HEK293T (cell line): Measurements from ENCODE around the gene DOCK2.

Source experiments
- CTCF ChIA-PET: fragments of 350-600 bp; formaldehyde crosslinking; extraction: SDS; loops from one replicate; lab custom pipeline; 2021; ENCODE audit warnings: antibody characterized with exemption, inconsistent platforms; lab: Yijun Ruan, JAX
- POLR2A ChIA-PET: fragments of 350-600 bp; formaldehyde crosslinking; extraction: SDS; loops from one replicate; lab custom pipeline; 2020; ENCODE audit warnings: antibody characterized with exemption, inconsistent platforms; lab: Yijun Ruan, JAX
- DNase-seq: peaks from one replicate; pipeline ENCODE4 v3.0.0; 2012; ENCODE audit warnings: mixed read lengths; ENCODE audit errors: extremely low spot score
- ARNT ChIP-seq: fragments of 450-650 bp; IDR thresholded peaks from 2 replicates; pipeline ENCODE4 v1.6.1; 2017; ENCODE audit warnings: mild to moderate bottlenecking
- BHLHE40 ChIP-seq: fragments of 450-650 bp; IDR thresholded peaks from 2 replicates; pipeline ENCODE4 v1.6.1; 2016; ENCODE audit warnings: mild to moderate bottlenecking, moderate library complexity, borderline replicate concordance
- CTBP1 ChIP-seq: fragments of 450-650 bp; IDR thresholded peaks from 2 replicates; pipeline ENCODE4 v1.6.1; 2016; ENCODE audit warnings: borderline replicate concordance
- ELF4 ChIP-seq: fragments of 450-650 bp; IDR thresholded peaks from 2 replicates; pipeline ENCODE4 v1.6.1; 2017; ENCODE audit warnings: antibody characterized with exemption
- FOXA1 ChIP-seq: fragments of 450-650 bp; IDR thresholded peaks from 2 replicates; pipeline ENCODE4 v1.6.1; 2016; ENCODE audit warnings: mild to moderate bottlenecking
- FOXK2 ChIP-seq: fragments of 450-650 bp; IDR thresholded peaks from 2 replicates; pipeline ENCODE4 v1.6.1; 2016; ENCODE audit warnings: mild to moderate bottlenecking
- FOXM1 ChIP-seq: fragments of 450-650 bp; IDR thresholded peaks from 2 replicates; pipeline ENCODE4 v1.6.1; 2017; ENCODE audit warnings: mild to moderate bottlenecking, borderline replicate concordance
- HDGF ChIP-seq: fragments of 450-650 bp; IDR thresholded peaks from 2 replicates; pipeline ENCODE4 v1.6.1; 2017; ENCODE audit warnings: antibody characterized with exemption, borderline replicate concordance
- L3MBTL2 ChIP-seq: fragments of 450-650 bp; conservative IDR thresholded peaks from 2 replicates; pipeline ENCODE4 v1.6.1; 2016; ENCODE audit warnings: mild to moderate bottlenecking
- LEF1 ChIP-seq: fragments of 450-650 bp; IDR thresholded peaks from 2 replicates; pipeline ENCODE4 v1.6.1; 2017; ENCODE audit warnings: mild to moderate bottlenecking, borderline replicate concordance
- NFRKB ChIP-seq: fragments of 450-650 bp; IDR thresholded peaks from 2 replicates; pipeline ENCODE4 v1.6.1; 2016; ENCODE audit warnings: mild to moderate bottlenecking, moderate library complexity
- SP1 ChIP-seq: fragments of 450-650 bp; IDR thresholded peaks from 2 replicates; pipeline ENCODE4 v1.6.1; 2017
- SUZ12 ChIP-seq: fragments of 450-650 bp; IDR thresholded peaks from 2 replicates; pipeline ENCODE4 v1.6.1; 2016; ENCODE audit warnings: mild to moderate bottlenecking
- TARDBP ChIP-seq: fragments of 450-650 bp; IDR thresholded peaks from 2 replicates; pipeline ENCODE4 v1.6.1; 2016
- ZNF384 ChIP-seq: fragments of 450-650 bp; IDR thresholded peaks from 2 replicates; pipeline ENCODE4 v1.6.1; 2016
- TF ChIP-seq, protein P1 (sequence below): fragments of 450-650 bp; IDR thresholded peaks from 2 replicates; pipeline ENCODE4 v1.6.1; 2016

DOCK2 gene

DNA sequence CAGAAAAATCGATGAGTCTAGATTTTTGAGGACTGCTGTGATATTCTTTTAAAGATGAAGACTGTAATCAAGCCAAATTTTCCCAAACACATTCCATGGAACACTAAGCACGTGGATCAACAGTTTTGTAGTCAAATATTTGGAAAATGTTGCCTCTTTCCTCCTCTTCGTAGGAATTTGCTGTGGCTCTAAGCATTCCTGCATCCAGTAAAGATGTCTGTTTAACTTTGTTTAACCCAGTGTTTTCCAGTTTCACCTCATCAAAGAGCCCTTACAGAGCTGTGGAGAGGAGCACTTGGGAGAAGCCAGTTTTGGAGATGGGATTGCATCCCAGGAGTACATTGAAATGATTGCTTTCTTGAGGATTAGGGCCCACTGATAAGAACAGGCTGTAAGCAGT is 284.3 kb downstream of the DOCK2 start:
- ChIA-PET CTCF (no interaction called here), POLR2A (no interaction called here)
- no peak for TF ChIP-seq ARNT
- TF ChIP-seq ZNF384 = no peak
- TF ChIP-seq TARDBP = no peak
- TF ChIP-seq FOXM1 = no peak
- TF ChIP-seq L3MBTL2 = no peak
- TF ChIP-seq, protein P1, sequence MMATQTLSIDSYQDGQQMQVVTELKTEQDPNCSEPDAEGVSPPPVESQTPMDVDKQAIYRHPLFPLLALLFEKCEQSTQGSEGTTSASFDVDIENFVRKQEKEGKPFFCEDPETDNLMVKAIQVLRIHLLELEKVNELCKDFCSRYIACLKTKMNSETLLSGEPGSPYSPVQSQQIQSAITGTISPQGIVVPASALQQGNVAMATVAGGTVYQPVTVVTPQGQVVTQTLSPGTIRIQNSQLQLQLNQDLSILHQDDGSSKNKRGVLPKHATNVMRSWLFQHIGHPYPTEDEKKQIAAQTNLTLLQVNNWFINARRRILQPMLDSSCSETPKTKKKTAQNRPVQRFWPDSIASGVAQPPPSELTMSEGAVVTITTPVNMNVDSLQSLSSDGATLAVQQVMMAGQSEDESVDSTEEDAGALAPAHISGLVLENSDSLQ = no peak
- TF ChIP-seq LEF1 = no peak
- TF ChIP-seq FOXK2 = no peak
- no peak for TF ChIP-seq NFRKB
- TF ChIP-seq HDGF = no peak
- TF ChIP-seq CTBP1 = no peak
- TF ChIP-seq ELF4 = no peak
- no peak for TF ChIP-seq FOXA1
- no peak for DNase-seq

DNA sequence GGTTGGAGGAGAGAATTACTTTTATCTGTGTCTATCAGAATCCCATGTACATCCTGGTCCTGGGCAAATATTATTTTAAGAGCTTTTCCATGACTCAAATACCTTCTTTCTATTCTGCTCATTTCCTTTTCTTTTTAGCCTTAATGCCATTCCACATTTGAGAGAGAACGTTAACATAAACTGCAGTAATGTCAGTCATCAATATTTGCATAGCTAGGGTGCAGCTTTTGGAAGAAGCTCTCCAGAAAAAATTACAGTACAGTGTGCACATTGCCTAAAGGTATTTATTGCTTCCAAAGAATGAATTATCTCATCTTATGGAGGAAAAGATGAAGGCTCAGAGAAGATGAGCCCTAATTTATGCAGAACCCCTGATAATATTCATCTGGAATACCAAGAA is 284.9 kb downstream of the DOCK2 start:
- no peak for TF ChIP-seq BHLHE40
- TF ChIP-seq, protein P1 = no peak
- no peak for TF ChIP-seq ARNT
- TF ChIP-seq L3MBTL2 = no peak
- no peak for TF ChIP-seq ZNF384
- TF ChIP-seq FOXA1 = no peak
- no peak for TF ChIP-seq ELF4
- TF ChIP-seq CTBP1 = no peak
- no peak for TF ChIP-seq SUZ12
- no peak for TF ChIP-seq SP1
- no peak for TF ChIP-seq FOXK2
- ChIA-PET CTCF (no interaction called here), POLR2A (no interaction called here)
- no peak for DNase-seq

DNA sequence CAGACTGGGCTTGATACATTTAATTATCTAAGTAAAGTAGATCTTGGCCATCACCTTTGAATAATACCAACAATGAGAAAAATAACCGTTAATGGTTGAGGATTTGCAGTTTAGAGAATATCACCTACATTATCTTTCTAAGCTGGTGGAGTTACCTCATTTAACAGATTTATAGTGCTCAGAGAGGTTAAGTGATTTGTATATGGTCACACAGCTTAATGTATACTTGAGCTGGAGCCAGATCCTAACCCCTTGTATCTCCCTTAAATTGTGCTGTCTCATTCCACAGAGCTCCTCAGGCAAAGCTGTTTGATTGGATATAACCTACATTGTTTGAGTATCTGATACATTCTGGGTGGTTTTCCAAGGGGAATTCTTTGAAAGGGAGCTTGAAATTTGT is 285.4 kb downstream of the DOCK2 start:
- ChIA-PET CTCF (no interaction called here), POLR2A (no interaction called here)
- DNase-seq = no peak
- TF ChIP-seq ZNF384 (no peak), TARDBP (no peak), LEF1 (no peak)
- TF ChIP-seq, protein P1 = no peak

DNA sequence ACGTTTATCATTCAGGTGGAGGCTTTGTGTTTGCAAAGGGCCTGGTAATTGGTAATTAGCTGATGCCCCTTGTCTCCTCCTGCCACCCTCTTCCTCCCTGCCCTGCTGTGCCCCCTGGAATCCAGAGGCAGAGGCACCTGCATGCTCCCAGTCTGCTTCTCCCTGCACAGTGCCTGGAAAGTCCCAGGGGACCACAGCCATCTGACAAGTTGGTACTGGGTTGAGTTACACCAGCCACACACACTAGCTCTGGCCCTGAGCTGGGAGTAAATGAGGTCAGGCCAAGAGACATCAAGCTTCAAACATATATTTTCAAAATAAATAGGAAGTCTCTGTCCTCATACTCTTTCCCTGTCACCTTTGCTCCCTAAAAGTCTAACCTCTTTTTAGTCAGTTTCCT is 286.9 kb downstream of the DOCK2 start:
- DNase-seq = no peak
- TF ChIP-seq FOXM1 (no peak), ARNT (no peak), FOXK2 (no peak), HDGF (no peak), LEF1 (no peak)
- CTCF ChIA-PET = no interaction called here
- POLR2A ChIA-PET = no interaction called here

DNA sequence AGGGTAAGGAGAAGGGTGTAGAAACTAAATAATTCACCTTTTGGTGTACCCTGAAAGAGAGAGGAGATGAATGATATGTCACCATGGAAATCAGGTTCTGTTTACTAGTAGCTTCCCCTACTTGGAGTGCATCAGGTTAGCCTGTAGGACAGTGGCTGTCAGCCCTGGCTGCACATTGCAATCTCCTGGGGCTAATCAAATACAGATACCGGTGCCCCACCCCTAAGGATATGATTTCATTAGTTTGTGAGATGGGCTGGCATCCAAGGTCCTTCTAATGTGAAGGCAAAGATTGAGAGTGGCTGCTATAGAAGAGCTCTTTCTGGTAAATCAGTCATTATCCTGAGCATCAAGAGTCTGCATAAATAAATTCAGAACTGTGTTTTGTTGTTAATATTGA is 296.1 kb downstream of the DOCK2 start:
- POLR2A ChIA-PET = no interaction called here

DNA sequence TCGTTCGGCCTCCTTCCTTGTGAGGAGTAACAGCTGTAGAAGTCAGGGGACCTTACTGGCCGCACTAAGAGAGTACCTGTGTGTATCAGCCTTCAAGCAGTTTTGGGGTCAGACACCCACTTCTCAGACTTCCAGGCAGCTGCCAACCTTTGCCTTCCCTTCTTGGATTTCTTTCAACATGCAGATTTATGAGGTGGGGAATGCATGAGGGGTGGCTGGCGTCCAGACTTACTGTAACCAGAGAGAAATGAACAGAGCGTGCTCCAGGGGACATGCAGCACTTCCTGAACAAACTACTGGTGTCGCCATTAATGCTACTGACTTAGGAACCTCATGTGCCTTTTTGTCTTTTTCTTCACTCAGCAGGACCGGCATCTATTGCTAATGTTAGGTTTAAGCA is 296.5 kb downstream of the DOCK2 start:
- DNase-seq = no peak
- no peak for TF ChIP-seq ELF4
- no peak for TF ChIP-seq SUZ12
- no peak for TF ChIP-seq ARNT
- TF ChIP-seq ZNF384 = no peak
- TF ChIP-seq CTBP1 = no peak
- TF ChIP-seq FOXM1 = no peak
- TF ChIP-seq, protein P1 = no peak
- no peak for TF ChIP-seq SP1
- TF ChIP-seq FOXK2 = no peak
- TF ChIP-seq TARDBP = no peak
- TF ChIP-seq FOXA1 = no peak
- no peak for TF ChIP-seq NFRKB
- TF ChIP-seq BHLHE40 = no peak
- no peak for TF ChIP-seq HDGF
- no peak for TF ChIP-seq L3MBTL2
- no peak for TF ChIP-seq LEF1
- POLR2A ChIA-PET = no interaction called here
- CTCF ChIA-PET = no interaction called here

More for the DNA sequence above, 296.1 kb downstream of the DOCK2 start:
- TF ChIP-seq L3MBTL2 (no peak), FOXK2 (no peak), BHLHE40 (no peak), ELF4 (no peak), ZNF384 (no peak), CTBP1 (no peak), HDGF (no peak), FOXA1 (no peak), ARNT (no peak), NFRKB (no peak), SP1 (no peak), FOXM1 (no peak), TARDBP (no peak), SUZ12 (no peak), LEF1 (no peak)
- TF ChIP-seq, protein P1 = no peak
- CTCF ChIA-PET = no interaction called here
- no peak for DNase-seq
